Esophagus (tissue), 2 donors: ENCODE measurements around the gene RBX1. TPM values are rescaled to one million over a fixed set of nuclear protein-coding genes. Genes with fewer than 3 reads are reported as not detected.

ENCODE experiments used
- H3K27ac ChIP-seq, 2 donors: one replicate each; pipeline ENCODE4 v1.5.1; 2013; ENCODE audit warnings: low read depth in 2 of 2, mild to moderate bottlenecking in 2 of 2, inconsistent platforms in 1 of 2, low read length in 1 of 2, moderate library complexity in 1 of 2
- H3K27me3 ChIP-seq, 2 donors: one replicate each; pipeline ENCODE4 v1.6.1; 2013; ENCODE audit warnings: low read length in 2 of 2, control low read depth in 1 of 2, mild to moderate bottlenecking in 1 of 2; ENCODE audit not compliant: insufficient read depth in 2 of 2, control insufficient read depth in 1 of 2
- H3K36me3 ChIP-seq, 2 donors: one replicate each; pipeline ENCODE4 v1.6.1; 2013; ENCODE audit warnings: low read length in 1 of 2; ENCODE audit not compliant: control insufficient read depth in 2 of 2, insufficient read depth in 2 of 2
- H3K4me1 ChIP-seq, 2 donors: one replicate each; pipeline ENCODE4 v1.6.1; 2013; ENCODE audit warnings: low read length in 1 of 2; ENCODE audit not compliant: control insufficient read depth in 2 of 2, insufficient read depth in 2 of 2
- H3K4me3 ChIP-seq, 2 donors: one replicate each; pipeline ENCODE4 v1.5.1; 2013; ENCODE audit warnings: low read length in 2 of 2, mild to moderate bottlenecking in 2 of 2, low read depth in 1 of 2, moderate library complexity in 1 of 2
- H3K9me3 ChIP-seq, 2 donors: one replicate each; pipeline ENCODE4 v1.6.1; 2013; ENCODE audit warnings: mild to moderate bottlenecking in 2 of 2, low read depth in 1 of 2, low read length in 1 of 2, moderate library complexity in 1 of 2; ENCODE audit not compliant: control insufficient read depth in 2 of 2, insufficient read depth in 1 of 2
- WGBS, 2 donors: extraction: QIAGEN DNeasy Blood & Tissue Kit; methylation state at CpG; one replicate each; pipeline ENCODE4 v1.1.7; 2013; 5-methylcytosine and 5-hydroxymethylcytosine counted together
- polyA plus RNA-seq, 2 donors: library from polyadenylated mRNA; stranded (reverse); fragments of 200-250 nt; gene quantifications; one replicate each; pipeline ENCODE4 v1.2.3, GENCODE V29; 2013
- donor health status: healthy with polysubstance abuse.
- donor health status: Bipolar disorder and iron deficiency.

The RBX1 gene
- polyA plus RNA-seq, 2 donors = 67.5 to 75.2 TPM

DNA sequence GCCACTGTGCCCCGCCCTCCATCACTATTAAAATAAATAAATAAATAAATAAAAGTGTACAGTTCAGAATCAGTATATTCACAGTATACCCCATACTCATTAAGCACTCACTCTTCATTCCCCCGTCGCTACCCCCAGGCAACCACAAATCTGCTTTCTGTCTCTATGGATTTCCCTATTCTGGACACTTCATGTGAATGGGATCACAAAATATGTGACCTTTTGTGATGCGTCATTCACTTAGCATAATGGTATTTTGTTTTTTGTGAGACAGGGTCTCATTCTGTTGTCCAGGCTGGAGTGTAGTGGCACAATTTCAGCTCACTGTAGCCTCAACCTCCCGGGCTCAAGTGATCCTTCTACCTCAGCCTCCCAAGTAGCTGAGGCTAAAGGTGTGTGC lies 52.8 kb downstream of the RBX1 start:
- Histone ChIP-seq H3K4me1 (no peaks in the 10 kb centered on the region), H3K9me3 (no peaks in the 10 kb centered on the region), H3K36me3 (no peaks in the 10 kb centered on the region), H3K27me3 (no peaks in the 10 kb centered on the region), H3K4me3 (no peak overlapping the region), H3K27ac (no peak overlapping the region)
- WGBS, 2 donors = 93 to 94% methylated on average over 5 of the region's 5 CpGs

DNA sequence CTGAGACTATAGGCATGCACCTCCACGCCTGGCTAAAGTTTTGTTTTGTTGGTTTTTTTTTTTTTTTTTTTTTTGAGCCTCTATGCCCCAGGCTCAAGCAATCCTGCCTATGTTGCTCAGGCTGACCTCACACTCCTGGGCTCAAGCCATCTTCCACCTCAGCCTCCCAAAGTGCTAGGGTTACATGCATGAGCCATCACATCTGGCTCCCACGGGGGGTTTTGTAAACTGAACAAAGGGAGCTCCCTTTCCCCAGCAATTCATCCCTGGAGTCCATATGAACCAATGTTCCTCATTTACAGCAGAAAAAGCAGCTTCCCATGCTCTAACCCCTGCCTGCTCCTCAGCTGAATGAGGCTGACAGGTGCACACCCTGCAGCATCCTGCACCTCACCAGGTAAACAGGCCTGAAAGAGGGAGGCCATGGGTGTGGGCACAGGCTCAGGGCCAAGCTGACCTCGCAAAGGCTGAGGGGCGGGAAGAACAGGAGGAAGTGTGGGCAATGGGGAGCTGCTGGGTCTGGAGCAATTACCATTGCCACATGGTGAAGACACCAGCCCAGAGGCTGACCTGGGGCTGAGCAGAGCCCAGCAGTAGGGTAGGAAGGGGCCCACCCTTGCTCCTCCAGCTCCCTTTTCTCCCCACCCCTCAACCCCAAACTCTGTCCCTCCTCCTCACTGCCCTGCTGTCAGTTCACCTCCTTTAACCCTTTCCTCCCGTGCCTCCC lies 58.2 kb downstream of the RBX1 start:
- Histone ChIP-seq H3K4me3 (no peak overlapping the region), H3K27ac (no peak overlapping the region), H3K9me3 (no peaks in the 10 kb centered on the region), H3K36me3 (no peaks in the 10 kb centered on the region), H3K27me3 (no peaks in the 10 kb centered on the region), H3K4me1 (no peaks in the 10 kb centered on the region)
- WGBS, 2 donors = 42 to 55% methylated on average over 5 of the region's 5 CpGs

DNA sequence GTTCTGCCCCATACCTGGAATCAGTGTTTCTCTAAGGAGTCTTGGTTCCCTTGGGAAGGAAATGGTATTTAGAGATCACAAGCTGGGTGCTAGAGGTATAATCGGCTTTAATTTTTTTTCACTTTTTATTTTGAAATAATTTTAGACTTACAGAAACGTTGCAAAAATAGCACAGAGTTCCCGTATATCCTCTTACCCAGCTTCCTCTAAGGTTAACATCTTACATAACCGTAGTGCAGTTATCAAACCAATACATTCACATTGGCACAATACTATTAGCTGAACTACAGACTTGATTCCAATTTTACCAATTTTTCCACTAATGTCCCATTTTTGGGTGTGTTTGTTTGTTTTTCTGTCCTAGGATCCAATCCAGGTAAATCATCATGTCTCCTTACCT lies 63.8 kb downstream of the RBX1 start:
- Histone ChIP-seq H3K27ac (no peak overlapping the region), H3K36me3 (no peaks in the 10 kb centered on the region), H3K4me3 (no peak overlapping the region), H3K4me1 (no peaks in the 10 kb centered on the region), H3K9me3 (no peaks in the 10 kb centered on the region), H3K27me3 (no peaks in the 10 kb centered on the region)
- 62 to 65% methylated on average over 4 of the region's 4 CpGs for WGBS, 2 donors

DNA sequence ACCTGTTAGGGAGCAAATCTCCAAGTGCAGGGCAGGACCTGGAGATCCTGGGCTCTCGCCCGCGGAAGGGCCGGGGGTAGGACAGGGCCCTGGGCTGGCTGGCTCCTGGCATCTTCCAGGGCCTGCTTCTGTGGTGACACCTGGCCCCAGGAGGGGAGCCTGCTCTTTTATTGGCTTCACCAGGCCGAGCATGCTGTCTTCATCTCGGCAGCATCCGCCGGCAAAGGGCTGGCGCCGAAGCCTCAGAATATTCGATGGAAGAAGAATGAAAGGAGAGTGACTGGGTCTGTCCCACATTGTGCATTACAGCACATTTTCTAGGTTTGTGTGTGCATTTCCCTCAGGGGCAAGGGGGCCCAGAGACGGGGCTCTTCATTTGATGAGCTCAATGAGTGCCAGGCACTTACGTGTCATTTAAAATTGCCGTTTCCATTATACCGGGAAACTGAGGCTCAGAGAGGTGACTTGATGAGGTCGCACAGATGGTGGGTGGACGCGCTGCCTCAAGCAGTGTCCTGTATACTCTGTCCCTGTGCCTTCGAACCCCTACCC lies 70.0 kb downstream of the RBX1 start:
- no peaks in the 10 kb centered on the region for H3K36me3 ChIP-seq
- H3K4me3 ChIP-seq = peak overlapping the region; percentile 60 to 66
- H3K4me1 ChIP-seq = peaks cover 0 to 3% of the 10 kb centered on the region in 2 donors
- no peaks in the 10 kb centered on the region for H3K9me3 ChIP-seq
- 21 to 23% methylated on average over 19 of the region's 19 CpGs for WGBS, 2 donors
- no peaks in the 10 kb centered on the region for H3K27me3 ChIP-seq
- peak overlapping the region; percentile 95 to 98 for H3K27ac ChIP-seq

DNA sequence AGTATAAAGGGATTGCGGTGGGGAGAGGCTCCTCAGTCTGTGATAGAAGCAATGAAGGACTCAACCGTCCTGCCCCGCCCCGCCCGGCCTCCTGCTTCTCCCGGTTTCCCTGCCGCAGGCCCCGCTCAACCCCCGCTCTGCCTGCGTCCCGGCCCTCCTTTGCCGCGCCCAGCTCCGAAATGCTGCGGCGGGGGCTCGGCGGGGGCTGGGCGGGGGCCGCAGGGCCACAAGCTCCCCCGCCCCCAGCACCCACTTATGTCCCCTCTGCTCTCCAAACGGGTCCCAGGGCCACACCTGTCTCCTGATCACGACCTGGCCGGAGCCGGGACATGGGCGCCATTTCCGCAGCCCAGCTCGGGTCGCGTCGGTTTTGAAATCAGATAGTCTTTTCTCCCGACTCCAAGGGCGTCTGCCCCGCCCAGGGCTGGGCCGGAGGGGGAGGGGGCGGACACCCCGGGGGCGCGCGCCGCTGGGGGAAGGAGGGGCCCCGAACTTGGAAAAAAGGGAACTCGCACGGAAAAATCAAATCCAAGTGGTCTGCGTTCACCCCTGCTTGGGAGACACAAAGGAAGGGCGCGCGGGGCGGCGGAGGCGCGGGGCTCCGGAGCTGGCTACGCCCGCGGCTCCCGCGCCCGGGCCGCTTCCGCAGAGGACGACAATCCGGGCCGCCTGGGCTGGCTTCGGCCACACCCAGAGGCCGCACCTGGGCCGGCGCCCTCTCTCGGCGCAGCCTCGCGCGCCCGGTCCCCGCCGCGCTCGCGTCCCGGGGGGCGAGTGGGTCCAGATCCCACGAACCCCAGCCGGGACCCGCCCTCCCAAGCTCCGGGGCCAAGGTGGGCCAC lies 70.7 kb downstream of the RBX1 start:
- peak overlapping the region; percentile 60 to 66 for H3K4me3 ChIP-seq
- 0 to 1% methylated on average over 75 to 85 of the region's 85 CpGs for WGBS, 2 donors

DNA sequence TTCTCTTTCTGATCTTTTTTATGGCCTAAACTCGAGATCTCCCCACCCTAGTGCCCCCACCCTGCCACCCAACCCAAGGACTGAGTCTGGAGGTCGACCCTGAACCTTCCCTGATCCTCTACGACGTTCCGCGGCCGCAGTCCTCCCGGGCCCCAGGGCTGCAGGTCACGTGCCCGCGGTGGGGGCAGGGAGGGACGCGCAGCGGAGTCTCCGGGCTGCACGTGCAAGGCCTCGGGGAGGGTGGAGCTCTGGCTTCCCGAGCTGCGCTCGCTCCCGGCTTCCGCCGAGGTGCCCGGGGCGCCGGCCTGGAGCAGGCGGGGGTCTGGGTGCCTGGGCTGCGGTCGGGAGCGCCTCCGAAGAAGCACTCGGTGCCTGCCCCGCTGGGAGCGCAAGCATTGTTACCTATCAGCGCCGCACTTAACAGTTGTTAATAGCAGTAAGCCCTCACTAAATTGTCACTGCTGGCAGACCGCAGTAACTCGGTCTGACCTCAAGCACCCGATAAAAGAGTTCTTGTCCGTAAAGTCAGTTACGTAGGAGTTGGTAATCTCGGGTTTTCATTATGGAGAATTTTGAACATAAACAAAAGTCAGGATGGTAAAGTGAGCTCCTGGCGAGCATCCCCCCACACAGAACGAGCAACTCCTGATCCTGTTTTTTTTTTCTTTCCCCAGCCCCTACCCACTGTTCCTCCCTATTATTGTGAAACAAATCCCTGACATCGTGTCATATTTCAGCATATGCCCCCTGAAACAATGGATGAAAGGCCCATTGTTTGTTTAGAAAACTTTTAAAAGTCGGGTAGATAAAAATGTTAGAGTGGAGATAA lies 71.5 kb downstream of the RBX1 start:
- Histone ChIP-seq H3K4me1 (peaks cover 0 to 3% of the 10 kb centered on the region in 2 donors), H3K27ac (peak overlapping the region; percentile 95 to 98), H3K27me3 (no peaks in the 10 kb centered on the region), H3K36me3 (no peaks in the 10 kb centered on the region), H3K4me3 (peak overlapping the region; percentile 60 to 66), H3K9me3 (no peaks in the 10 kb centered on the region)
- WGBS, 2 donors = 4% methylated on average over 46 of the region's 46 CpGs

More for the DNA sequence above, 70.7 kb downstream of the RBX1 start:
- H3K9me3 ChIP-seq = no peaks in the 10 kb centered on the region
- H3K4me1 ChIP-seq = peaks cover 0 to 3% of the 10 kb centered on the region in 2 donors
- no peaks in the 10 kb centered on the region for H3K27me3 ChIP-seq
- H3K36me3 ChIP-seq = no peaks in the 10 kb centered on the region
- peak overlapping the region; percentile 95 to 98 for H3K27ac ChIP-seq

Other genes with a start within 250 kb of the RBX1 start
- 10 to 100 TPM in 1 of 2 donors, 1 to 10 TPM in 1; 7.4 to 11.2 TPM for gene SLC25A17, start 132.0 kb upstream of the RBX1 start, polyA plus RNA-seq
- 10 to 100 TPM; 29.3 to 96.9 TPM for gene ST13, start 94.7 kb upstream of the RBX1 start, polyA plus RNA-seq
- 1 to 10 TPM; 2.6 to 9.3 TPM for gene XPNPEP3, start 94.2 kb upstream of the RBX1 start, polyA plus RNA-seq
- not detected for gene DNAJB7, start 89.3 kb upstream of the RBX1 start, polyA plus RNA-seq
- gene EP300, start 141.2 kb downstream of the RBX1 start, polyA plus RNA-seq = 10 to 100 TPM; 11.6 to 13.7 TPM